K562 (cell line): ENCODE data around the gene RPS10. TPM values are rescaled to one million over a fixed set of nuclear protein-coding genes. Genes with fewer than 3 reads are reported as not detected.

Experiments
- CEBPB ChIP-seq: fragments of 450-650 bp; IDR thresholded peaks from 2 replicates; pipeline ENCODE4 v1.6.1; 2016; ENCODE audit warnings: missing genetic modification characterization, missing compliant biosample characterization
- CREBBP ChIP-seq: IDR thresholded peaks from one replicate; pipeline ENCODE4 v1.6.1; 2012; ENCODE audit warnings: low read depth, mild to moderate bottlenecking, control low read depth, inconsistent platforms, low read length
- ESRRA ChIP-seq: fragments of 450-650 bp; IDR thresholded peaks from 2 replicates; pipeline ENCODE4 v1.6.1; 2014; ENCODE audit warnings: low read depth, mild to moderate bottlenecking, moderate library complexity, borderline replicate concordance
- ETV5 ChIP-seq: sonication (generic); formaldehyde crosslinking; IDR thresholded peaks from 2 replicates; pipeline ENCODE4 v1.4.0; 2020; ENCODE audit warnings: low read depth, mild to moderate bottlenecking, missing genetic modification reagents
- EZH2 ChIP-seq: IDR thresholded peaks from 2 replicates; pipeline ENCODE4 v1.6.1; 2012; ENCODE audit warnings: low read depth, mild to moderate bottlenecking, inconsistent platforms, low read length, borderline replicate concordance
- HDAC1 ChIP-seq, 2 experiments: fragments of 450-650 bp; IDR thresholded peaks; 2 replicates each; pipeline ENCODE4 v1.6.1; 2016 to 2017; ENCODE audit warnings: inconsistent platforms in 1 of 2, mild to moderate bottlenecking in 1 of 2, moderate library complexity in 1 of 2
- HNRNPLL ChIP-seq: fragments of 200-400 bp; formaldehyde crosslinking; IDR thresholded peaks from 2 replicates; pipeline ENCODE4 v1.6.1; 2017; ENCODE audit warnings: low read length, low read depth, mild to moderate bottlenecking; ENCODE audit not compliant: poor library complexity, severe bottlenecking
- MTA2 ChIP-seq: fragments of 450-650 bp; IDR thresholded peaks from 2 replicates; pipeline ENCODE4 v1.6.1; 2016; ENCODE audit warnings: low read depth
- POLR2B ChIP-seq: fragments of 450-650 bp; IDR thresholded peaks from 2 replicates; pipeline ENCODE4 v1.6.1; 2018; ENCODE audit warnings: low read depth; ENCODE audit not compliant: partially characterized antibody
- RNF219 ChIP-seq: fragments of 250-450 bp; sonication (Bioruptor Pico); IDR thresholded peaks from 2 replicates; pipeline ENCODE4 v1.5.0; 2022; ENCODE audit warnings: mild to moderate bottlenecking
- SREBF2 ChIP-seq: sonication (generic); formaldehyde crosslinking; IDR thresholded peaks from 2 replicates; pipeline ENCODE4 v1.4.0; 2020; ENCODE audit warnings: mild to moderate bottlenecking, missing genetic modification reagents
- TOE1 ChIP-seq, 2 experiments: fragments of 450-650 bp in 1 of 2; sonication (generic) in 1 of 2; formaldehyde crosslinking in 1 of 2; IDR thresholded peaks; 2 replicates each; pipeline versions ENCODE4 v1.7.1 to v1.8.0; 2016 to 2022; ENCODE audit warnings: borderline replicate concordance in 2 of 2, mild to moderate bottlenecking in 2 of 2, antibody characterized with exemption in 1 of 2, inconsistent platforms in 1 of 2, low read depth in 1 of 2, missing genetic modification reagents in 1 of 2, moderate library complexity in 1 of 2
- YBX1 ChIP-seq: fragments of 450-650 bp; IDR thresholded peaks from 2 replicates; pipeline ENCODE4 v1.7.1; 2016; ENCODE audit warnings: mild to moderate bottlenecking
- ZBTB12 ChIP-seq: fragments of 250-450 bp; sonication (Bioruptor Pico); IDR thresholded peaks from 2 replicates; pipeline ENCODE4 v1.4.0; 2020
- ZBTB43 ChIP-seq: sonication (generic); formaldehyde crosslinking; IDR thresholded peaks from 2 replicates; pipeline ENCODE4 v1.8.0; 2023; ENCODE audit warnings: mild to moderate bottlenecking, missing genetic modification reagents
- ZNF197 ChIP-seq: fragments of 200-800 bp; sonication (Bioruptor generic); IDR thresholded peaks from 2 replicates; pipeline ENCODE4 v1.6.1; 2016; ENCODE audit warnings: low read depth, missing genetic modification characterization, missing compliant biosample characterization
- ZNF224 ChIP-seq: sonication (generic); formaldehyde crosslinking; IDR thresholded peaks from 2 replicates; pipeline ENCODE4 v1.8.0; 2022; ENCODE audit warnings: mild to moderate bottlenecking, missing genetic modification reagents
- ZNF511 ChIP-seq: sonication (generic); formaldehyde crosslinking; IDR thresholded peaks from 2 replicates; pipeline ENCODE4 v1.8.0; 2022; ENCODE audit warnings: mild to moderate bottlenecking, missing genetic modification reagents
- ZNF561 ChIP-seq: fragments of 450-650 bp; formaldehyde crosslinking; conservative IDR thresholded peaks from 2 replicates; pipeline ENCODE4 v1.4.0; 2020; ENCODE audit warnings: mild to moderate bottlenecking, moderate library complexity
- ZNF57 ChIP-seq: fragments of 450-650 bp; formaldehyde crosslinking; IDR thresholded peaks from 2 replicates; pipeline ENCODE4 v1.4.0; 2020; ENCODE audit warnings: mild to moderate bottlenecking, moderate library complexity
- ZNF695 ChIP-seq: fragments of 450-650 bp; formaldehyde crosslinking; IDR thresholded peaks from 2 replicates; pipeline ENCODE4 v1.4.0; 2020; ENCODE audit warnings: mild to moderate bottlenecking, moderate library complexity
- ZZZ3 ChIP-seq: fragments of 450-650 bp; IDR thresholded peaks from 2 replicates; pipeline ENCODE4 v1.6.1; 2016; ENCODE audit warnings: antibody characterized with exemption, mild to moderate bottlenecking, moderate library complexity
- polyA plus RNA-seq, 8 experiments: library from polyadenylated mRNA; depleted of rRNA in 4 of 8; stranded (reverse) in 5 of 8; unstranded in 3 of 8; fragments of >200 nt; fragmentation: Nextera tagmentation in 2 of 8; fragmentation: Illumina TruSeq in 1 of 8; extraction: Ambion mirVana in 2 of 8; extraction: Trizol in 1 of 8; gene quantifications; 2 replicates each; pipeline versions ENCODE4 v1.2.1 to v1.2.3, GENCODE V29; 2011 to 2014; ENCODE audit warnings: inconsistent platforms in 1 of 8, missing spikeins in 1 of 8
- total RNA-seq, 7 experiments: library from RNA; depleted of rRNA in 6 of 7; stranded (reverse); fragments of >200 nt in 6 of 7; fragmentation: Illumina TruSeq in 2 of 7; extraction: Trizol in 2 of 7; gene quantifications; 2 replicates each; pipeline versions ENCODE4 v1.2.1 to v1.2.3, GENCODE V29; 2011 to 2021; ENCODE audit warnings: low replicate concordance in 1 of 7

Gene RPS10
- total and polyA plus RNA-seq, 9 of the 15 experiments (the other 6 are each of a cell fraction or from before 2014, with no cell fraction given): 2,680 to 5,251 (median 3,876) TPM

GRCh38 chr6:34391786-34392496 is 33.9 kb downstream of the RPS10 start (continued):
- peak; percentile 80; the same call in 1 of the 2 replicates for TF ChIP-seq ZBTB43
- TF ChIP-seq ZNF224 (CRISPR knock-in tag): no peak
- peak; percentile 81; the same call in 1 of the 2 replicates for TF ChIP-seq ZNF197 (CRISPR knock-in tag)
- no peak for TF ChIP-seq ZNF561 (CRISPR knock-in tag)
- TF ChIP-seq ZBTB12: no peak
- no peak for TF ChIP-seq YBX1
- TF ChIP-seq CREBBP: no peak
- no peak for TF ChIP-seq RNF219 (CRISPR knock-in tag)
- TF ChIP-seq SREBF2 (CRISPR knock-in tag): no peak
- TF ChIP-seq ZNF57 (CRISPR knock-in tag): no peak
- no peak for TF ChIP-seq HNRNPLL
- no peak; the same call in 1 of the 2 replicates for TF ChIP-seq ZNF511 (CRISPR knock-in tag)
- no peak for TF ChIP-seq ZZZ3
- TF ChIP-seq POLR2B: no peak
- TF ChIP-seq MTA2: no peak
- peak in 1 of 2 experiments; percentile 91; a peak in 2 of 4 replicates for TF ChIP-seq HDAC1 (IDR thresholded peaks at IDR 0.05)
- TF ChIP-seq ESRRA: no peak; the same call in 1 of the 2 replicates
- 0 out of 2 replicates have a peak, but pooled peaks have one; percentile 30 for TF ChIP-seq TOE1 (IDR thresholded peaks at IDR 0.05; ENCODE audit: borderline replicate concordance)
- no peak for TF ChIP-seq TOE1 (CRISPR knock-in tag; IDR thresholded peaks at IDR 0.05; ENCODE audit: borderline replicate concordance, low read depth)
- TF ChIP-seq ETV5: no peak
- TF ChIP-seq EZH2: no peak
- TF ChIP-seq ZNF695 (CRISPR knock-in tag): no peak
- TF ChIP-seq CEBPB (tag): no peak
